NCI-H1436 treated with DMSO at 0.1 percent for 48 hours (cell line): ENCODE measurements around the gene FUBP3.

Experiments
- DNase-seq: peaks from one replicate; lab custom pipeline; 2025; lab: John Stamatoyannopoulos, UW

FUBP3 gene

GRCh38 chr9:130607640-130608420 is 28.5 kb downstream of the FUBP3 start:
- DNase-seq, result no peak

GRCh38 chr9:130608554-130609134 is 29.3 kb downstream of the FUBP3 start:
- no peak for DNase-seq

- no peak for DNase-seq
Observed at GRCh38 chr9:130609163-130609562, 29.8 kb downstream of the FUBP3 start.

GRCh38 chr9:130610862-130611707 is 31.7 kb downstream of the FUBP3 start:
- DNase-seq, result no peak

- DNase-seq, result no peak
Observed at GRCh38 chr9:130616451-130616850, 37.1 kb downstream of the FUBP3 start.

GRCh38 chr9:130623466-130623865 is 44.1 kb downstream of the FUBP3 start:
- no peak for DNase-seq

GRCh38 chr9:130624154-130624553 is 44.8 kb downstream of the FUBP3 start:
- DNase-seq, result no peak

- DNase-seq, result no peak
Observed at GRCh38 chr9:130626249-130626996, 47.0 kb downstream of the FUBP3 start.

GRCh38 chr9:130627051-130627450 is 47.7 kb downstream of the FUBP3 start:
- DNase-seq, result no peak

- no peak for DNase-seq
Observed at GRCh38 chr9:130627896-130628792, 48.8 kb downstream of the FUBP3 start.

- no peak for DNase-seq
Observed at GRCh38 chr9:130629443-130630070, 50.2 kb downstream of the FUBP3 start.

- DNase-seq, result no peak
Observed at GRCh38 chr9:130630071-130630450, 50.7 kb downstream of the FUBP3 start.

- no peak for DNase-seq
Observed at GRCh38 chr9:130630506-130631330, 51.3 kb downstream of the FUBP3 start.

- no peak for DNase-seq
Observed at GRCh38 chr9:130631331-130632080, 52.1 kb downstream of the FUBP3 start.

- no peak for DNase-seq
Observed at GRCh38 chr9:130632081-130632710, 52.8 kb downstream of the FUBP3 start.

- DNase-seq, result no peak
Observed at GRCh38 chr9:130632841-130633240, 53.5 kb downstream of the FUBP3 start.

GRCh38 chr9:130633336-130634190 is 54.2 kb downstream of the FUBP3 start:
- no peak for DNase-seq
